Measurements from ENCODE around the gene PPP1R3D.

Gene PPP1R3D

GRCh38 chr20:59945731-59946130 lies 5.6 kb upstream of the PPP1R3D start:
- TF ChIP-seq EZH2phosphoT487 (IDR thresholded peaks at IDR 0.05; ENCODE audit: borderline replicate concordance, low read length) (no peak), CTCF (IDR thresholded peaks at IDR 0.05; ENCODE audit: low read depth, low read length, poor library complexity, severe bottlenecking) (no peak)
- no peak overlapping the region for H3K27ac ChIP-seq (ENCODE audit: low read depth, low read length)
- no peaks in the 10 kb centered on the region for H3K9me3 ChIP-seq (ENCODE audit: control insufficient read depth, insufficient read depth, low read length)
- peaks cover 31% of the 10 kb centered on the region for H3K36me3 ChIP-seq (ENCODE audit: control insufficient read depth, low read length)
- H3F3A ChIP-seq (ENCODE audit: control insufficient read depth, insufficient read depth): peaks cover 9% of the 10 kb centered on the region; the same call in 1 of the 2 replicates
- H3K79me2 ChIP-seq (ENCODE audit: control insufficient read depth, low read length): peaks cover 12% of the 10 kb centered on the region
- H3K9me2 ChIP-seq (replicated peaks; ENCODE audit: control insufficient read depth, low read length): no peaks in the 10 kb centered on the region
- H4K20me1 ChIP-seq (ENCODE audit: control insufficient read depth, insufficient read depth, low read depth, low read length): no peaks in the 10 kb centered on the region
- H3K4me1 ChIP-seq (ENCODE audit: control insufficient read depth, low read length): peaks cover 25% of the 10 kb centered on the region
- H3K4me2 ChIP-seq (ENCODE audit: low read length): no peak overlapping the region
- H3K27me3 ChIP-seq (ENCODE audit: control insufficient read depth, low read length): no peaks in the 10 kb centered on the region
- H3K4me3 ChIP-seq (ENCODE audit: low read length): no peak overlapping the region

- no peaks in the 10 kb centered on the region for H3K27me3 ChIP-seq (ENCODE audit: control insufficient read depth, low read length)
- no peaks in the 10 kb centered on the region for H3K9me2 ChIP-seq (replicated peaks; ENCODE audit: control insufficient read depth, low read length)
- H3K9me3 ChIP-seq (ENCODE audit: control insufficient read depth, insufficient read depth, low read length): no peaks in the 10 kb centered on the region
- no peak overlapping the region for H3K4me3 ChIP-seq (ENCODE audit: low read length)
- no peak overlapping the region for H3K27ac ChIP-seq (ENCODE audit: low read depth, low read length)
- no peaks in the 10 kb centered on the region for H4K20me1 ChIP-seq (ENCODE audit: control insufficient read depth, insufficient read depth, low read depth, low read length)
- H3K79me2 ChIP-seq (ENCODE audit: control insufficient read depth, low read length): peaks cover 16% of the 10 kb centered on the region
- H3F3A ChIP-seq (ENCODE audit: control insufficient read depth, insufficient read depth): peaks cover 9% of the 10 kb centered on the region; the same call in 1 of the 2 replicates
- TF ChIP-seq EZH2phosphoT487 (IDR thresholded peaks at IDR 0.05; ENCODE audit: borderline replicate concordance, low read length) (no peak), CTCF (IDR thresholded peaks at IDR 0.05; ENCODE audit: low read depth, low read length, poor library complexity, severe bottlenecking) (no peak)
- H3K36me3 ChIP-seq (ENCODE audit: control insufficient read depth, low read length): peaks cover 34% of the 10 kb centered on the region
- peaks cover 25% of the 10 kb centered on the region for H3K4me1 ChIP-seq (ENCODE audit: control insufficient read depth, low read length)
- no peak overlapping the region for H3K4me2 ChIP-seq (ENCODE audit: low read length)
Measured at GRCh38 chr20:59945175-59945574, 5.1 kb upstream of the PPP1R3D start.

- H4K20me1 ChIP-seq (ENCODE audit: control insufficient read depth, insufficient read depth, low read depth, low read length): no peaks in the 10 kb centered on the region
- no peaks in the 10 kb centered on the region for H3K27me3 ChIP-seq (ENCODE audit: control insufficient read depth, low read length)
- H3K4me1 ChIP-seq (ENCODE audit: control insufficient read depth, low read length): peaks cover 25% of the 10 kb centered on the region
- no peak for TF ChIP-seq EZH2phosphoT487 (IDR thresholded peaks at IDR 0.05; ENCODE audit: borderline replicate concordance, low read length)
- no peak for TF ChIP-seq CTCF (IDR thresholded peaks at IDR 0.05; ENCODE audit: low read depth, low read length, poor library complexity, severe bottlenecking)
- H3F3A ChIP-seq (ENCODE audit: control insufficient read depth, insufficient read depth): peaks cover 9% of the 10 kb centered on the region; the same call in 1 of the 2 replicates
- H3K27ac ChIP-seq (ENCODE audit: low read depth, low read length): no peak overlapping the region
- no peak overlapping the region for H3K4me2 ChIP-seq (ENCODE audit: low read length)
- H3K79me2 ChIP-seq (ENCODE audit: control insufficient read depth, low read length): peaks cover 19% of the 10 kb centered on the region
- no peak overlapping the region for H3K4me3 ChIP-seq (ENCODE audit: low read length)
- no peaks in the 10 kb centered on the region for H3K9me2 ChIP-seq (replicated peaks; ENCODE audit: control insufficient read depth, low read length)
- no peaks in the 10 kb centered on the region for H3K9me3 ChIP-seq (ENCODE audit: control insufficient read depth, insufficient read depth, low read length)
- peaks cover 34% of the 10 kb centered on the region for H3K36me3 ChIP-seq (ENCODE audit: control insufficient read depth, low read length)
Measured at GRCh38 chr20:59944726-59945125, 4.6 kb upstream of the PPP1R3D start.
